Measurements from ENCODE around the gene BRIP1. TPM values are rescaled to one million over a fixed set of nuclear protein-coding genes. Genes with fewer than 3 reads are reported as not detected.

Gene BRIP1
- total and polyA plus RNA-seq, 2 donors (not counting 3 experiments of a cell fraction or from before 2014, with no cell fraction given): 1.8 to 12.1 TPM

DNA sequence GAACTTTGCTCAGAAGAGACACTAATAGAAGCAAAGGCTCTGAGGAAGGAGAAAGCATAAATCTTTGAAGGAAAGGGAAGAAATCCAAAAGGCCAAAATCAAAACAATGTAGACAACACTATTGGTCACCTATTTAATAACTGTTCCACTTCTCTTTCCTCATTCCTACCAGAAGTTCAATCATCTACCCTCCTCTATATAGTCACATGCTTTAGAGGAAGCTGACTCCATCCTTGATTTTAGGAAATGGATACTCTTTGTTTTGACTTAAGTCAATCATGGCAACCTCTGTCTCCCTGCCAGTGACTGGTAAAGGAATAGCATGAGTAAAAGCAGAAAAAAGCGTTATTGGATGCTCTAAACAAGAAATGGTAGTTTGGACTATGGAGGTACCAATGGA, 7.3 kb downstream of the BRIP1 start:
- H3K9me1 ChIP-seq (replicated peaks; ENCODE audit: control insufficient read depth, extremely low read depth, insufficient read depth, low read length): no peaks in the 10 kb centered on the region
- H3K4me1 ChIP-seq (ENCODE audit: control insufficient read depth, extremely low read depth, insufficient read depth, low read length): peaks cover 2% of the 10 kb centered on the region
- H3K4me2 ChIP-seq (ENCODE audit: insufficient read depth, low read length): no peak overlapping the region
- no peak overlapping the region for H2AFZ ChIP-seq (ENCODE audit: low read depth, low read length)
- H3K27ac ChIP-seq (ENCODE audit: insufficient read depth, low read depth, low read length): no peak overlapping the region
- dilution Hi-C loops (cut with MboI; ENCODE audit: extremely low pct_ligation_motif_present, low sequenced_read_pairs) (no loop called here), intact Hi-C loops (cut with micrococcal nuclease) (no loop called here)
- H3K36me3 ChIP-seq (ENCODE audit: control insufficient read depth in 2 of 2, extremely low read depth in 1 of 2, insufficient read depth in 2 of 2, low read length in 2 of 2): peaks cover 0 to 4% of the 10 kb centered on the region in 2 experiments
- H4K20me1 ChIP-seq (replicated peaks; ENCODE audit: control insufficient read depth, extremely low read depth, insufficient read depth, low read length): no peaks in the 10 kb centered on the region
- H3K9me3 ChIP-seq (replicated peaks; ENCODE audit: control insufficient read depth, insufficient read depth, low read length): no peaks in the 10 kb centered on the region
- ChIA-PET CTCF (no interaction called here), POLR2A (no interaction called here)
- no peak overlapping the region for H3K4me3 ChIP-seq (replicated peaks in 1 of 3; ENCODE audit: insufficient read depth in 1 of 3, low read depth in 1 of 3, low read length in 3 of 3)
- FAIRE-seq: no peak
- DNase-seq (ENCODE audit: low read depth, low spot score): no peak
- no peaks in the 10 kb centered on the region for H3K79me2 ChIP-seq (ENCODE audit: control insufficient read depth, insufficient read depth, low read length)
- TF ChIP-seq, protein P1, sequence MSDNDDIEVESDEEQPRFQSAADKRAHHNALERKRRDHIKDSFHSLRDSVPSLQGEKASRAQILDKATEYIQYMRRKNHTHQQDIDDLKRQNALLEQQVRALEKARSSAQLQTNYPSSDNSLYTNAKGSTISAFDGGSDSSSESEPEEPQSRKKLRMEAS (IDR thresholded peaks at IDR 0.05; ENCODE audit: insufficient read depth, insufficient read length): no peak
- TF ChIP-seq JUN (IDR thresholded peaks at IDR 0.05; ENCODE audit: borderline replicate concordance, insufficient read depth, insufficient read length, low read depth): no peak
- TF ChIP-seq, protein P2, sequence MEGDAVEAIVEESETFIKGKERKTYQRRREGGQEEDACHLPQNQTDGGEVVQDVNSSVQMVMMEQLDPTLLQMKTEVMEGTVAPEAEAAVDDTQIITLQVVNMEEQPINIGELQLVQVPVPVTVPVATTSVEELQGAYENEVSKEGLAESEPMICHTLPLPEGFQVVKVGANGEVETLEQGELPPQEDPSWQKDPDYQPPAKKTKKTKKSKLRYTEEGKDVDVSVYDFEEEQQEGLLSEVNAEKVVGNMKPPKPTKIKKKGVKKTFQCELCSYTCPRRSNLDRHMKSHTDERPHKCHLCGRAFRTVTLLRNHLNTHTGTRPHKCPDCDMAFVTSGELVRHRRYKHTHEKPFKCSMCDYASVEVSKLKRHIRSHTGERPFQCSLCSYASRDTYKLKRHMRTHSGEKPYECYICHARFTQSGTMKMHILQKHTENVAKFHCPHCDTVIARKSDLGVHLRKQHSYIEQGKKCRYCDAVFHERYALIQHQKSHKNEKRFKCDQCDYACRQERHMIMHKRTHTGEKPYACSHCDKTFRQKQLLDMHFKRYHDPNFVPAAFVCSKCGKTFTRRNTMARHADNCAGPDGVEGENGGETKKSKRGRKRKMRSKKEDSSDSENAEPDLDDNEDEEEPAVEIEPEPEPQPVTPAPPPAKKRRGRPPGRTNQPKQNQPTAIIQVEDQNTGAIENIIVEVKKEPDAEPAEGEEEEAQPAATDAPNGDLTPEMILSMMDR (IDR thresholded peaks at IDR 0.05; ENCODE audit: extremely low read depth in 1 of 2, insufficient read depth in 1 of 2, low read depth in 1 of 2, low read length in 2 of 2): no peak
- no peak for TF ChIP-seq EZH2 (IDR thresholded peaks at IDR 0.05; ENCODE audit: borderline replicate concordance, low read depth, low read length, severe bottlenecking)
- TF ChIP-seq POLR2A (IDR thresholded peaks at IDR 0.05; ENCODE audit: low read depth, low read length): no peak
- TF ChIP-seq GATA2 (IDR thresholded peaks at IDR 0.05; ENCODE audit: insufficient read depth, insufficient read length, low read depth, low read length): no peak
- no peak for TF ChIP-seq MYC (IDR thresholded peaks at IDR 0.05; ENCODE audit: low read depth, low read length)
- TF ChIP-seq POLR2AphosphoS5 (IDR thresholded peaks at IDR 0.05; ENCODE audit: insufficient read depth, low read depth, low read length): no peak
- TF ChIP-seq FOS (IDR thresholded peaks at IDR 0.05; ENCODE audit: borderline replicate concordance, insufficient read depth, low read length): no peak
- H3K27me3 ChIP-seq (ENCODE audit: control insufficient read depth in 2 of 2, insufficient read depth in 2 of 2, low read length in 2 of 2): no peaks in the 10 kb centered on the region
- BruUV-seq (replicated peaks): no TSS peak
- H3K9ac ChIP-seq (replicated peaks; ENCODE audit: extremely low read depth, insufficient read depth, low read length): no peak overlapping the region
